HG02763 (cell line): ENCODE measurements around the gene USP53.
"Not testable (repeated sequence)": the region's sequence is repeated elsewhere in the genome, so short reads cannot be mapped to it uniquely, and the experiment has no call there.

Experiments
- ATAC-seq: cut with Tn5 transposase; IDR thresholded peaks from one replicate; pipeline ENCODE4 v1.9.1; 2021; ENCODE audit warnings: mild to moderate bottlenecking, moderate library complexity; ENCODE audit not compliant: unreplicated experiment

The USP53 gene

DNA sequence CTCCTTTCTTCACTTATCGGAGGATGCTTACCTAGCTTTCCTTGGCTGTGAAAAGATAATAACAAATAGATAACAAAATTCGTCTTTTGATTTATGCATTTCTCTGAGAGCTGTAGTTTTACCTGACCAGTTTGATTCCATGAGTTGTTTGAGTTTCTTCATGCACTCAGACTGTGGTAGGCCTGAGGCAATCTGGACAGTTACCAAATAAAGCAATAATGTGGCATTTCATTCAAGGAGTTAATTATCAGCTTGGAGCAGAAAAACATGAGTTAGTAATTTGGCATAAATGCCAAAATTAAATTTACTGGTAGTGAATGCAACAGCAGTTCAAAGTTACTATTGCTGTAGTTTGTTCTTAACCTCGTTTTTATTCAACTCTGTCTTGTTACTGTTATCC lies 56.0 kb downstream of the USP53 start:
- ATAC-seq: no peak

GRCh38 chr4:119271361-119272085 lies 59.0 kb downstream of the USP53 start:
- no peak for ATAC-seq

GRCh38 chr4:119279541-119279940 lies 67.0 kb downstream of the USP53 start:
- not testable (repeated sequence) for ATAC-seq

- not testable (repeated sequence) for ATAC-seq
Observed at GRCh38 chr4:119279945-119280344, 67.4 kb downstream of the USP53 start.

DNA sequence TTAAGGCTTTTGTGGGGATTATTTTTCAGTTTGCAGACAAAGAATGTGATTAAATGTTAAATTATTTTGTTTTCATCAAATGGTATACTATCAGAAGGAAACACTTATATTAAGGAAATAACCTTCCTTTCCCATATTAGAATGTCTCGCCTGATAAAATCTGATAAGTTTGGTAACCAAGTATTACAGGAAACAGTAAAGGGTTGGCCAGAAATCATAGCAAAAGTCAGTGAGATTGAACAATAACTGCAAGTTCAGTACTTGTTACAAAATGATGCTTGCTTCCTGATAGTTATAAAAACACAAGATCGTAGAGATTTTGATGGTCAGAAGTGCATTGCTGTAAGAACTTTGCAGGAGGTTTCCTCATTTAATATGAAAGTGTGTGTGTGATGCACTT lies 68.9 kb downstream of the USP53 start:
- no peak for ATAC-seq

DNA sequence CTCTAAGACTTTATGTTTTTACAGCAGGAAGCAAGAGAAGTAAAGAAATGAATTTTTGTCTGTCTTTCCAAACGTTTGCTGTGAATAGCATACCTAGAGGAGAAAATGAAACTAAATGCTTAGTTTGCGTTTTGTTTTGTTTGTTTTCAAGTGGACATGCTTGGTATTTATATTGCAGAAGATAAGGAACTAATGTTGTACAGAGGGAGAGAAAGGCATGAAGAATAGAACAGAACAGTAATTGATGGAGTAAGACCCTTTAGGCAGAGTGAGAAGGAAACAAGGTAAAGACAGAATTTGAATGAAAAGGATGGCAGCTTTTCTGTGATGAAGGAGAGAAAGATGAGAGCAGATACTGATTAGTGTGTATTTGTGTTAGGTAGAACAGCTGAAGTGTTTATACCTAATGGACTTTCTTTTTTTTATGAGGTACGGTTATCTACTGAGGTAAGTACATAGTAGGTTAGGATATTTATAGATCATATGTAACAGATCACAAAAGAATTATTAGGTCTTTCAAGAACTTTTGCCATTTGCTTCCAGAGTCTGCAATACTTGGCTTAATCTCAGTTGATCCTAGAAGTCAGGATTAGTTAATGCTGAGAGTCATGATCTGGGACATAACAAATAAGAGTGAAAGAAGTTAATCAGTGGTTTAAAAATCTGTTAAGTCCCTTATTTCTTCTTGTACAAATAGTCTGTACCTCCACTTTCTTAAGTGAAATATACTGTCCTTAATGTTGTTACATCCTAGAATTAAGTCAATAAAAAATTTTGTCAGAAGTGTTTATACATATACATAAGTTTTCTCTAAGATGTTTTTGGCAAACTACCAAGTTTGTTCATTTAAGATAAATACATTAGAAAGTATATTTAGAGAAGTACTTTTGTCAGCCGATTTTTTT lies 72.6 kb downstream of the USP53 start:
- ATAC-seq: no peak

- ATAC-seq: no peak
Observed at GRCh38 chr4:119286377-119287002, 74.0 kb downstream of the USP53 start.

DNA sequence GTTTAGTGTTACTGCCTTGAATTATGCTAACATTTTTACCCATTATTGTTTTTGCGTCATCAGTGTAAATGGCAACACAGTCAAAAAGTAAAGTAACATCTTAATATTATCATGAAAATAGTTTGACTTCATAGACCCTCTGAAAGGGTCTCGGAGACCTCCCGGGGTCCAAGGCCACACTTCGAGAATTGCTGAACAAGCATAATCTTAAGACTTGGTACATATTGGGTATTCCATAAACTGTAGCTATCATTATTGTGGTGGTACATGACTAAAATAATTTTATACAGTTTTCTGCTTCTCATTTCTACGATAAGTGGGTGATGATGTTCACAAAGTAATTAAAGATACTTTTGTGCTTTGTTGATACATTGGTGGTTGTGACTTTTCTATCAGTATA lies 76.8 kb downstream of the USP53 start:
- no peak for ATAC-seq

DNA sequence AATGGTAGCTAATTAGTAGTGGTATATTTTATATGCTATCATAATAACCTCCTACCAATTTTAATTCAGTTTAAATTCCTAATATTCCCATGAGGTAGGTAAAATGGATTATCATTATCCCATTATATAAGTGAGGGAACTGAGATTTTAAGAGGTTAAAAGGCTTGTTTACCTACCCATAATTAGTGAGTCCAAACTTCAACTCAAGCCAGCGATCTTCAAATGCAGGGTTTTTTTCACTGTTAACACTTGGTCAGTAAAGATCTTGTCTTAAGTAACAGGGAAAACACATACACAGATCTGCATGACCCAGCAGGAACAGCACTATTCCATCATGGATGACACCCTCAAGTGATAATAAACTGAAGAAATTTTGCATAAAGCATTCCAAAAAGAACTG lies 78.1 kb downstream of the USP53 start:
- no peak for ATAC-seq

DNA sequence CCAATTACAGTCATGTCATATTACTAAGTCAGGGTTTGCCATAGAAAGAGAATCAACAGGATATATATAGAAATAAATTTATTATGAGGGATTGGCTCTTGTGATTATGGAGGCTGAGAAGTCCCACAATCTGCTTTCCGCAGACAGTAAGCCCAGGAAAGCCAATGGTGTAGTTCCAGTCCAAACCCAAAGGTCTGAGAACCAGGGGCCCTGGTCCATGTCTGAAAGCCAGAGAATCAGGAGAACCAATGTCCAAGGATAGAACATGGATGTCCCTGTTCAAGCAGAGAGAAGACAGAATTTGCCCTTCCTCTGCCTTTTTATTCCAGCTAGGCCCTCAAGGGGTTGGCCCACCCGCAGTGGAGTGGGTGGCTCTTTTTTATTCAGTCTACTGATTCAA lies 83.8 kb downstream of the USP53 start:
- no peak for ATAC-seq

DNA sequence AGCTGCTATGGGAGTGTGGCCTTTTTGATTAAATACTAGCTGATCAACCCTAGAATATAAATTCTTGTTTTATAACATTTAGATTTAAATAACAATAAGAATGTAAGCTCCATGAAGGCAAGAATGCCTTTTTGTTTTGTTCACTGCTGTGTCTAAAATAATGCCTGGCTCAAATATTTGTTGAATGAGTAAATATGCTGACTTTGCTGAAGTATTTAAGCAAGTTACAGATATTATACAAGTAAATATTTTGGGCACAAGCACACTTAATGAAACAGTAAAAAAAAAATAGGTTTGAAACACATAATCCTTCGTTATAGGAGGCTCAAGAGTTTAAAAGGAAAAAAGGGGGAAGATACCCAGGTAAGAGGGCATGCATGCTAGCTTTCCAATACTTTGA lies 85.3 kb downstream of the USP53 start:
- no peak for ATAC-seq

DNA sequence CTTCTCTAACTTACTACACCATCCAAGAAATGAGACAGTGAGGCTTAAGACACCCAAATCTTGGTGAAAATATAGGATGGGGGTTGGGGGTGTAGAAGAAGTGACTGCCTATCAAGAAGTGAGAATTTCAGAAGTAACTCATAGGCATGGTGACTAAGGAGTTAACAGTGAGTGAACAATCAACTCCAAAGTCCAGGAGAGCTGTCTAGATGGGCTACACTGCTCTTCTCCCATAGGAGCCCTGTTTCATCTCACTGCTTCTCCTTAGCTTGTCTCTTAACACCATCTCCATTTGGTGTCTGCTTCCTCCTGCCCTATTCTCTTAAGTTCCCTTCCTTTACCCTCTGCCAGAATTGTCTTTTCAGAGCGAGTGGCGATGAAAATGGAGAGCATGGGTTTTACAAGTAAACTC lies 86.8 kb downstream of the USP53 start:
- no peak for ATAC-seq

GRCh38 chr4:119299741-119300100 lies 87.2 kb downstream of the USP53 start:
- peak; percentile 57 for ATAC-seq

DNA sequence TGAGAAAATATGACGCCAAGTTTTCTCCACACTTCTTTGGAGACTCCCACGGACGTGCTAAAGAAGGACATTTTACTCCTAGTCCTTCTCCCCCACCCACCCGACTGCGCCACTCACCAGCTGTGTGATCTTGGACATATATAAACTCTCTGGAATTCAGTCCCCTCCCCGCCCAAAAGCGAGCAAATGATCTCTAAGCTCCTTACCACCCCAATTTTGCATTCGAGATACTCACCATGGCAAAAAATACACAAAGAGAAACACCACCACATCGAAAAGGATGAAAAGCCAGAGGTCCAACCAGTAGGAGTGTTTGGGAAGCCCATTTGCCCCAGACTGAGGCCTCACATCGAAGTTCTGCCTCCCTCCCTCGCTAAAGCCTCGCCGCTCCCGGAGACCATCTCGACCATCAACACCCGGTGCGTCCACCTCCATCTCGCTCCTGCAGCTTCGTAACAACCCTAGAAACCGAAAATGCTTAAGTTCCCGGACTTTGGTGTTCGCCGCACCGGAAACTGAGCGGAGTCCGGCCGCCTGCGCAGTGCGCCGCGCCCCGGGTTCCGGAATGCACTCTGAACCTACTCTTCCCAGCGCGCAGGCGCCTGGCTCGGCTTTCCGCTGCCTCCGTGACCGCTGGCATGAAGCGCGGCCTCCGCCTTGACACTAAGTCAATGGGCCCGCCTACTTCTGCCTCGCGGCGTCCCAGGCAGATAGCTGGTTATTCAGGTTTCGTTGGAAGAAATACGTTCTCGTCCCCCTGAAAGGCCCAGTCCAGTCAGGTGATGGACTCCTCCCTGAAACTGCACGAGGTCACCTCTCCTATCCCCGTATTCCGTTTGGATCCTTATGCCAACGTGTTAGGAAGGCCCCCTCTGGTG lies 87.8 kb downstream of the USP53 start:
- ATAC-seq: peak; percentile 96

DNA sequence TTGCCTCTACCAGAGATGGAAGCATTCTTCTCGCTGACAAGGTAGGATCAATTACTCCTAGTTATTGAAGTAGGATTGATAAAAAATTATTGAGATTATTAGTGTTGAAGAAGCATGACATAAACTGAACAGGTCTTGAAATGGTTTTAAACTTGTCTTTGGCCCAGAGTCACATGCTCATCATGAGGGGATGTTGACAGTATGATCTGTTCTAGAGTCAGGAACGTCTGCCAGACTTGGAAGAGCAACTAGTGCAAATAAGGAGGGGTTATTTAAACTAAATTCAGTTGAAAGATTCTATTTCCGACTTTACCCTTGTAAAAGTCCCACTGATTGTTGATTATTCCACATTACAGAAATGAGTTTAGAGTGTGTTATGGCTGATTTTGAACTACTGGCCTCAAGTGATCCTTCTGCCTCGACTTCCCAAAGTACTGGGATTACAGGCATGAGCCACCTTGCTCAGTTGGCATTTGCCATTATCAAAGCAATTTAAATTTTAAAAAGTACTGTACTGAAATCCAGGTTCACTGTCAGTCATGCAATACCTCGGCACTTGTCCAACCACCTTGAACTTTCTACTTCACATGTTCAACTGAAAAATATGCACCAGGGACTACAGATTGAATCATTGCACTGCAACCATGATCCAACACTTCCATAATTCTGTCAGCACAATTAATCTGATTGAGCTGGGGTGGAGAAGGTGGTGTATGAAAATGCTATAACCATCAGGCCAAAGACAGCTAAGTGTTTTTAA lies 89.7 kb downstream of the USP53 start:
- ATAC-seq: no peak

GRCh38 chr4:119303587-119304305 lies 91.2 kb downstream of the USP53 start:
- no peak for ATAC-seq

- ATAC-seq: no peak
Observed at GRCh38 chr4:119304431-119304830, 91.9 kb downstream of the USP53 start.

GRCh38 chr4:119307606-119308005 lies 95.1 kb downstream of the USP53 start:
- no peak for ATAC-seq

DNA sequence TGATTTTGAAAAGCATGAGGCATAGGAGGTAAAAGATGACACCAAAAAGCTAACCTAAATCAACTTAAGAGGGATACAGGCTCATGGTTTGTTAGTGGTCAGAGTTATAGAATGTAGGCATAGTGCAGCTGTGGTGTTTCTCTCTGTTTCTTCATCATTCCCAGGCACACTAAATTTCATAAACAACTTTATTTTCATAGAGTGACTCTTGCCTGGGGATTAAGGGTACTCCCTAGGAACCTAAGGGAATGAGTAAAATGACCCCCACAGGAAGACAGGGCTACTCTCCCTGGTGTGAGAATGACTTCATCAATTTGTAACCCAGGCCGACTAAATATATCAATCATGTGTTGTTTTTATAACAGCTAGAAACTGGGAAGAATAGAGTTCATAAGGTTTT lies 98.3 kb downstream of the USP53 start:
- ATAC-seq: no peak
